Measurements from ENCODE around the gene TJAP1.

TJAP1 gene

GRCh38 chr6:43454696-43455530, 22.5 kb upstream of the TJAP1 start (continued):
- TF ChIP-seq CTCF (tag by site-specific recombination; IDR thresholded peaks at IDR 0.05) (peak; percentile 97), ZNF302 (tag by site-specific recombination; IDR thresholded peaks at IDR 0.05; ENCODE audit: low read depth) (no peak), ZNF585B (tag by site-specific recombination; IDR thresholded peaks at IDR 0.05) (no peak), PRDM1 (tag by site-specific recombination; IDR thresholded peaks at IDR 0.05) (peak; percentile 56), KLF8 (tag by site-specific recombination; IDR thresholded peaks at IDR 0.05) (peak; percentile 35; the same call in 1 of the 2 replicates), ZNF580 (tag by site-specific recombination; IDR thresholded peaks at IDR 0.05) (no peak), ZNF366 (tag by site-specific recombination; conservative IDR thresholded peaks at IDR 0.05) (peak; percentile 71), ZNF777 (tag by site-specific recombination; IDR thresholded peaks at IDR 0.05; ENCODE audit: borderline replicate concordance) (peak; percentile 88; the same call in 1 of the 2 replicates), ZNF473 (tag by site-specific recombination; IDR thresholded peaks at IDR 0.05) (no peak), ZNF76 (tag by site-specific recombination; IDR thresholded peaks at IDR 0.05; ENCODE audit: borderline replicate concordance, low read depth) (peak; percentile 89), ZNF112 (tag by site-specific recombination; IDR thresholded peaks at IDR 0.05) (no peak), WT1 (tag by site-specific recombination; IDR thresholded peaks at IDR 0.05) (0 out of 2 replicates have a peak, but pooled peaks have one; percentile 11), ZNF324 (tag by site-specific recombination; IDR thresholded peaks at IDR 0.05) (no peak), ELK4 (IDR thresholded peaks at IDR 0.05; ENCODE audit: borderline replicate concordance, low read depth, low read length) (no peak), ZNF140 (tag by site-specific recombination; IDR thresholded peaks at IDR 0.05) (no peak), ZNF311 (tag by site-specific recombination; IDR thresholded peaks at IDR 0.05; ENCODE audit: borderline replicate concordance) (no peak), ZNF184 (tag by site-specific recombination; IDR thresholded peaks at IDR 0.05) (no peak), ZNF660 (tag by site-specific recombination; IDR thresholded peaks at IDR 0.05) (0 out of 2 replicates have a peak, but pooled peaks have one; percentile 71), ZNF529 (tag by site-specific recombination; IDR thresholded peaks at IDR 0.05; ENCODE audit: insufficient replicate concordance) (no peak), ZNF211 (tag by site-specific recombination; IDR thresholded peaks at IDR 0.05; ENCODE audit: low read depth) (no peak), ZNF362 (tag by site-specific recombination; IDR thresholded peaks at IDR 0.05) (no peak), TSHZ1 (tag by site-specific recombination; IDR thresholded peaks at IDR 0.05; ENCODE audit: borderline replicate concordance) (no peak), ZNF221 (tag by site-specific recombination; IDR thresholded peaks at IDR 0.05; ENCODE audit: borderline replicate concordance) (no peak), ATF2 (tag by site-specific recombination; IDR thresholded peaks at IDR 0.05; ENCODE audit: low read depth) (no peak), ZNF146 (tag by site-specific recombination; IDR thresholded peaks at IDR 0.05) (no peak), ZNF830 (tag by site-specific recombination; IDR thresholded peaks at IDR 0.05; ENCODE audit: low read depth) (no peak), KLF9 (tag by site-specific recombination; IDR thresholded peaks at IDR 0.05; ENCODE audit: low read depth) (peak; percentile 37; the same call in 1 of the 2 replicates), ZNF398 (tag by site-specific recombination; IDR thresholded peaks at IDR 0.05) (peak; percentile 78; the same call in 1 of the 2 replicates)
